Cardiac fibroblast (primary cell): ENCODE measurements around the gene ZNF646.
A peak's percentile ranks its signal among the peaks of the same experiment; 100 is the strongest.
"Not testable (repeated sequence)": the region's sequence is repeated elsewhere in the genome, so short reads cannot be mapped to it uniquely, and the experiment has no call there.

Experiments used
- DNase-seq, 2 donors: peaks; one replicate each; pipeline versions ENCODE4 v3.0.0 to v3.0.0-alpha.2; 2010; ENCODE audit warnings: low read depth in 2 of 2
- H3K4me3 ChIP-seq, 2 donors: replicated peaks in 1 of 2; 1 replicate in 1 of 2; 2 replicates in 1 of 2; pipeline ENCODE4 v1.5.1; 2011; ENCODE audit warnings: low read depth in 2 of 2, low read length in 2 of 2, mild to moderate bottlenecking in 2 of 2, moderate library complexity in 1 of 2
- TF ChIP-seq, protein P1 (sequence below): IDR thresholded peaks from one replicate; pipeline ENCODE4 v1.5.1; 2011; ENCODE audit warnings: low read depth, mild to moderate bottlenecking, low read length, inconsistent platforms

The ZNF646 gene

DNA sequence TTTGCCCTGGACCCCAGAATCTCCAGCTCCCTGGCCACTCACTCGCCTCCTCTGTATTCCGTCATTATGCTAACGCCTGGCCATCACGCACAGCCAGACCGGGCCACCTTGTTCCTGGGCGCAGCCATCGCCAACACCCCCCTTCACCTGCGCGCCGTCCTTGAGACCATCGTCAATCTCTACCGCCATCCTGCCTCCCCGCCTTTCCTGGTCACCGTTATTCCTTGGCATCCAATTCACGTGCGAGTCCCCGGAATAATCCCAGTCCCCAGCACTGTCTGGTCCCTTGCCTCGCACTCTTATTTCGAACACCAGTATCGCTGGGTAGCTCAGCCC is 19.8 kb downstream of the ZNF646 start:
- DNase-seq = peak in 1 of 2 donors; percentile 29
- TF ChIP-seq, protein P1, sequence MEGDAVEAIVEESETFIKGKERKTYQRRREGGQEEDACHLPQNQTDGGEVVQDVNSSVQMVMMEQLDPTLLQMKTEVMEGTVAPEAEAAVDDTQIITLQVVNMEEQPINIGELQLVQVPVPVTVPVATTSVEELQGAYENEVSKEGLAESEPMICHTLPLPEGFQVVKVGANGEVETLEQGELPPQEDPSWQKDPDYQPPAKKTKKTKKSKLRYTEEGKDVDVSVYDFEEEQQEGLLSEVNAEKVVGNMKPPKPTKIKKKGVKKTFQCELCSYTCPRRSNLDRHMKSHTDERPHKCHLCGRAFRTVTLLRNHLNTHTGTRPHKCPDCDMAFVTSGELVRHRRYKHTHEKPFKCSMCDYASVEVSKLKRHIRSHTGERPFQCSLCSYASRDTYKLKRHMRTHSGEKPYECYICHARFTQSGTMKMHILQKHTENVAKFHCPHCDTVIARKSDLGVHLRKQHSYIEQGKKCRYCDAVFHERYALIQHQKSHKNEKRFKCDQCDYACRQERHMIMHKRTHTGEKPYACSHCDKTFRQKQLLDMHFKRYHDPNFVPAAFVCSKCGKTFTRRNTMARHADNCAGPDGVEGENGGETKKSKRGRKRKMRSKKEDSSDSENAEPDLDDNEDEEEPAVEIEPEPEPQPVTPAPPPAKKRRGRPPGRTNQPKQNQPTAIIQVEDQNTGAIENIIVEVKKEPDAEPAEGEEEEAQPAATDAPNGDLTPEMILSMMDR = no peak
- H3K4me3 ChIP-seq = peak overlapping the region; percentile 75 to 99

DNA sequence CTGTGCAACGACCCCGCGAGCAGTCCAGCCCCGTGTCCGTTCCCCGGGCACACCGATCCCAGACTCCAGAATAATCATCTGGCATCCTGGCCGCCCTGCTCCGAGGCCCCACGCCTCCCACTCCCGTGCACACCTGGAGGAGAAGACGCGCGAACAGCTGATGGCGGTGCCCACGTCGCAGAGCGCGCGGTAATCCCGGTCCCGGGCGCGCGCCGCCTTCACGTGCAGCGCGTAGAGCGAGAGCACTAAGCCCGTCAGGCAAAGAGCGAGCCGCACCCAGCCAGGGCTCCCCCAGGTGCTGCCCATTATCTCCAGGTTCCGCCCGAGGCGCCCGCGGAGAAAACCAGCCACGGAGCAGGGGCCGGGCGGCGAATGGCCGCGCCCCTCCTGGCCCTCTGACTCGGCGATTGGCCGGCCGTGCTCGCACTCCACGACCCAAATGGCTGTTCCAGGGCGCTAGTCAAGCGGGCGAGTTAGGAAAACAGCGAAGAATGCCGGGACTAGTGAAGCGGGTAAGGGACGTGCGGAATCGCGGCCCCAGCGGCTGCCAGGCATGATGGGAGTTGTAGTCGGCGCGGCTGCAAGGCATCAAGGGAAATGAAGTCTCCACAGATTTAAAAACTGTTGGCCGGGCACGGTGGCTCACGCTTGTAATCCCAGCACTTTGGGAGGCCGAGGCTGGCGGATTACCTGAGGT is 20.4 kb downstream of the ZNF646 start, which contains the start of gene VKORC1:
Gene VKORC1 (minus strand): TSS at position 374 of the 697 bp plus-strand sequence. CDS start 68 bp downstream, at position 306.
- peak; percentile 98 to 99 for DNase-seq
- H3K4me3 ChIP-seq = peak within 1 kb of the TSS; percentile 75 to 99
- TF ChIP-seq, protein P1 = no peak

DNA sequence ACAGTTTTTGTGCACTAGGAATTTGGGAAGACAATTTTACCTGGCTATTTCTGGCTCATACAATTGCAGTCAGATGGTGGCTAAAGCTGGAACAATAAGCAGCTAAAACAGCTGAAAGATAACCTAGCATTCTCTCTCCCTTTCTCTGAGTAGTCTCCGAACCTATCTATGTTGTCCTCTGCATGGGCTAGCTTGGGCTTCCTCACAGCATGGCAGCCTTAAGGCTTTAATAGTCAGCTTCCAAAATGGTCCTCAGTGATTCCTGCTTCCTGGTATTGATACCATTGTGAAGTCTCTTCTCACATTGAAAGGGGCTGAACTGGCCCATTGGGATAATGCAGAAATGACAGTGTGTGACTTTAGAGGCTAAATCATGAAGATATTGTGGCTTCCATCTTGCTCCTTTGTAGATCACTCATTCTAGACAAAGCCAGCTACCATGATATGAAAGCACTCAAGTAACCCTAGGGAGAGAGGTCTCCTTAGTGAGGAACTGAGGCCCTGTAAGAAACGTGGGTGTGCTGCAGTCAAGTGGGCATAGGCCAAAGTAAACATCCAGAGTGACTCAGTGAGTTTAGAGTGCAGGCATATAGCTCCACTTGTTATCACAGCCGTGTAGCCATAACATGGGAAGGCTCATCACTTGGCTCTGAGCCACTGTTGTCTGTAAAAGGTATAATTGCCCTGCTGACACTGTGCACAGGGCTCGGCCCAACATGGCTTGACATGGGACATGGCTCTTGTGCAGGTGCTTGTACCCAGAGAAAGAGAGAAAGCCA is 25.8 kb downstream of the ZNF646 start:
- H3K4me3 ChIP-seq = no peak overlapping the region
- peak in 1 of 2 donors; percentile 77 for DNase-seq

DNA sequence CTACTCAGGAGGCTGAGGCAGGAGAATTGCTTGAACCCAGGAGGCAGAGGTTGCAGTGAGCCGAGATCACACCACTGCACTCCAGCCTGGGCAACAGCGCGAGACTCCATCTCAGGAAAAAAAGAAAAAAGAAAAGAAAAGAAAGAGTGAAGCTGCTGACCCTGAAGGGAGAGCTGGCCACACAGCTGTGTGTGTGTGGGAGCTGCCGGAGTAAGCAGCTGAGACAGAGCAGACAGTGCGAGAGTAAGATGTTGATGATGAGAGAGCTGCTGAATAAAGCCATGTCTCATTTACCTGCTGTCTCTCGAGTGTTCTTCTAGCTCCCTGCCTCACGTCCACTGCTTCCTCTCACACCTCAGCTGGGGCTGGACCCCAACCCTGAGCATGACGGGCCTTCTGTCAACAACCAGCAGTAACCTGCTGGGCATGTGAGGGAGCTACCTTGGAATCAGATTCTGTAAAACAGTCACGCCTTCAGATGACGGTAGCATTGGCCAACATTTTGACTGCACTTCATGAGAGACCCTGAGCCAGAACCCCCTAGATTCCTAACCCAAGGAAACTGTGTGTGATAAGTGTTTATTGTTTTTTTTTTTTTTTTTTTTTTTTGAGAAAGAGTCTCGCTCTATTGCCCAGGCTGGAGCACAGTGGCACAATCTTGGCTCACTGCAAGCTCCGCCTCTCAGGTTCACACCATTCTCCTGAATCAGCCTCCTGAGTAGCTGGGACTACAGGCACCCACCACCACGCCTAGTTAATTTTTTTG is 26.8 kb downstream of the ZNF646 start:
- not testable (repeated sequence) for DNase-seq, H3K4me3 ChIP-seq

More for the DNA sequence above, 25.8 kb downstream of the ZNF646 start:
- TF ChIP-seq, protein P1 = no peak

DNA sequence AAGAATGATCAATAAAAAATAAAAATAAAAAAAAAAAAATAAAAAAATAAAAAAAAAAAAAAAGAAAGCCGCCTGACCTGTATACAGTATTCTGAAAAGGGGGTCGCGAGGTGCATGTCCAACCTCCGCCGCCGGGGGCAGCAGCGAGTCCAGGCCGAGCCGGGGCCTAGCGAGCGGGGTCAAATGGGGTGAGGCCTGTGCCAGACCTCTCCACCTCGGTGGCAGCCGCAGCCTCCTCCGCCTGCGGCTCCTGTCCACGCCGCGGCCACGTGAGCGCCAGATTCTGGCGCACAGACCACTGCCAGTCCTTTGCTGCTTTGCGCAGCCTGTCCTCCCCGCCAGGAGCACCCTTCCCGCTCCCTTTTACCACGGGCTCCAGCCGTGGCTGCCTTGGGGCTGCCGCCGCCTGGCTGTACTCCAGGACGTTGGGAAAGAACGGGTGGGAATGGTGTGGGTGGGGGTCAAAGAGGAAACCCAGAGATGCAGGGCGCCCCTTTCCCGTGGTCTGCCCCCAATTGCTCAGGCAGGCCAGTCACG is 31.5 kb downstream of the ZNF646 start:
- peak; percentile 66 to 71 for DNase-seq
- TF ChIP-seq, protein P1 = peak; percentile 82
- no peak overlapping the region for H3K4me3 ChIP-seq

DNA sequence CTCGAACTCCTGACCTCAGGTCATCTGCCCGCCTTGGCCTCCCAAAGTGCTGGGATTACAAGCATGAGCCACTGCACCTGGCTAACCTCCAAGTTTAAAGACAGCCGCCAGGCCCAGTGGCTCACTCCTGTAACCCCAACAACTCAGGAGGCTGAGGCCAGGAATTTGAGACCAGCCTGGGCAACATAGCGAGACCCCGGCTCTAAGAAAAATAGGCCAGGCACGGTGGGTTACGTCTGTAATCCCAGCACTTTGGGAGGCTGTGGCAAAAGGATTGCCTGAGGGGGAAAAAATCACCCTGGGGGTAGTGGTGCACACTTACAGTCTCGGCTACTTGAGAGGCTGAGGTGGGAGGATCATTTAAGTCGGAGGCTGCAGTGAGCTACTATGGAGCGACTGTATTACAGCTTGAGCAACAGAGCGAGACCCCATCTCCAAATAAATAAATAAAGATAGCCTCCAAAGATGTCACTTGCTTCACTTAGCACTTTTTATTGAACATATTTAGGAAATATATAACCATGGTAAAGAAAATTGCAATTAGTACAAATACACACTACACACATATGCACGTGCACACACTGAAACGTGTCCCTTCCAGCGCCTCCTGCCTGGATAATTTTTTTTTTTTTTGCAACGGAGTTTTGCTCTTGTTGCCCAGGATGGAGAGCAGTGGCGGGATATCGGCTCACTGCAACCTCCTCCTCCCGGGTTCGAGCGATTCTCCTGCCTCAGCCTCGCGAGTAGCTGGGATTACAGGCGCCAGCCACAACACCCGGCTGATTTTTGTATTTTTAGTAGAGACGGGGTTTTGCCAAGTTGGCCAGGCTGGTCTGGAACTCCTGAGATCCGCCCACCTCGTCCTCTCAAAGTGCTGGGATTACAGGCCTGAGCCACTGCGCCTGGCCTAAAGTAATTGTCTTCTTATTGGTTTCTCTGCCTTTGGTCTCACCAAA is 32.6 kb downstream of the ZNF646 start:
- TF ChIP-seq, protein P1 = no peak
- no peak overlapping the region for H3K4me3 ChIP-seq
- no peak for DNase-seq
